ENCODE measurements around the gene EFCAB6. TPM values are rescaled to one million over a fixed set of nuclear protein-coding genes. Genes with fewer than 3 reads are reported as not detected.

EFCAB6 gene
- total and polyA plus RNA-seq, 4 donors, result 1.7 to 15.4 (median 7.6) TPM

- H3K4me1 ChIP-seq (ENCODE audit: control insufficient read depth in 5 of 5, insufficient read depth in 5 of 5, low read length in 5 of 5), result no peaks in the 10 kb centered on the region
- DNase-seq (no peak), ATAC-seq (ENCODE audit: insufficient read depth, low FRiP score) (no peak)
- H3K27ac ChIP-seq (ENCODE audit: low read depth in 1 of 2, low read length in 1 of 2), result no peak overlapping the region
- H3K9me3 ChIP-seq (ENCODE audit: control insufficient read depth in 4 of 4, insufficient read depth in 3 of 4, low read length in 3 of 4), result peaks cover 0 to 2% (median 0%) of the 10 kb centered on the region in 4 donors
- no peaks in the 10 kb centered on the region for H3K27me3 ChIP-seq (ENCODE audit: control insufficient read depth in 3 of 3, insufficient read depth in 3 of 3, low read length in 2 of 3)
- H3K36me3 ChIP-seq (ENCODE audit: control insufficient read depth in 4 of 4, insufficient read depth in 4 of 4, low read length in 4 of 4), result no peaks in the 10 kb centered on the region
- no peak for TF ChIP-seq CTCF (IDR thresholded peaks at IDR 0.05; ENCODE audit: control extremely low read depth, extremely low read depth)
- H3K4me3 ChIP-seq, result no peak overlapping the region
- H3K9ac ChIP-seq (ENCODE audit: insufficient read depth in 1 of 2, low read length in 2 of 2), result no peak overlapping the region
Observed at GRCh38 chr22:43508489-43508888, 303.6 kb downstream of the EFCAB6 start.

GRCh38 chr22:43507235-43507634 lies 304.9 kb downstream of the EFCAB6 start:
- WGBS, 2 donors, result 72 to 77% methylated on average over 8 of the region's 8 CpGs

GRCh38 chr22:43506487-43506886 lies 305.6 kb downstream of the EFCAB6 start:
- no peak for DNase-seq
- Histone ChIP-seq H3K9ac (ENCODE audit: insufficient read depth in 1 of 2, low read length in 2 of 2) (no peak overlapping the region), H3K9me3 (ENCODE audit: control insufficient read depth in 4 of 4, insufficient read depth in 3 of 4, low read length in 3 of 4) (peaks cover 0 to 2% (median 0%) of the 10 kb centered on the region in 4 donors), H3K4me1 (ENCODE audit: control insufficient read depth in 5 of 5, insufficient read depth in 5 of 5, low read length in 5 of 5) (no peaks in the 10 kb centered on the region), H3K27ac (ENCODE audit: low read depth in 1 of 2, low read length in 1 of 2) (no peak overlapping the region), H3K27me3 (ENCODE audit: control insufficient read depth in 3 of 3, insufficient read depth in 3 of 3, low read length in 2 of 3) (no peaks in the 10 kb centered on the region), H3K36me3 (ENCODE audit: control insufficient read depth in 4 of 4, insufficient read depth in 4 of 4, low read length in 4 of 4) (no peaks in the 10 kb centered on the region), H3K4me3 (no peak overlapping the region)
- no peak for TF ChIP-seq CTCF (IDR thresholded peaks at IDR 0.05; ENCODE audit: control extremely low read depth, extremely low read depth)
- WGBS, 2 donors, result 82 to 85% methylated on average over 12 of the region's 12 CpGs
- no peak for ATAC-seq (ENCODE audit: insufficient read depth, low FRiP score)

More at GRCh38 chr22:43507235-43507634, 304.9 kb downstream of the EFCAB6 start:
- no peaks in the 10 kb centered on the region for H3K36me3 ChIP-seq (ENCODE audit: control insufficient read depth in 4 of 4, insufficient read depth in 4 of 4, low read length in 4 of 4)
- H3K9ac ChIP-seq (ENCODE audit: insufficient read depth in 1 of 2, low read length in 2 of 2), result no peak overlapping the region
- ATAC-seq (ENCODE audit: insufficient read depth, low FRiP score), result no peak
- DNase-seq, result no peak
- no peaks in the 10 kb centered on the region for H3K4me1 ChIP-seq (ENCODE audit: control insufficient read depth in 5 of 5, insufficient read depth in 5 of 5, low read length in 5 of 5)
- no peak for TF ChIP-seq CTCF (IDR thresholded peaks at IDR 0.05; ENCODE audit: control extremely low read depth, extremely low read depth)
- H3K9me3 ChIP-seq (ENCODE audit: control insufficient read depth in 4 of 4, insufficient read depth in 3 of 4, low read length in 3 of 4), result peaks cover 0 to 2% (median 0%) of the 10 kb centered on the region in 4 donors
- H3K27ac ChIP-seq (ENCODE audit: low read depth in 1 of 2, low read length in 1 of 2), result no peak overlapping the region
- no peak overlapping the region for H3K4me3 ChIP-seq
- H3K27me3 ChIP-seq (ENCODE audit: control insufficient read depth in 3 of 3, insufficient read depth in 3 of 3, low read length in 2 of 3), result no peaks in the 10 kb centered on the region

GRCh38 chr22:43505896-43506295 lies 306.2 kb downstream of the EFCAB6 start:
- no peak for ATAC-seq (ENCODE audit: insufficient read depth, low FRiP score)
- no peaks in the 10 kb centered on the region for H3K36me3 ChIP-seq (ENCODE audit: control insufficient read depth in 4 of 4, insufficient read depth in 4 of 4, low read length in 4 of 4)
- H3K4me3 ChIP-seq, result no peak overlapping the region
- no peak overlapping the region for H3K27ac ChIP-seq (ENCODE audit: low read depth in 1 of 2, low read length in 1 of 2)
- H3K9me3 ChIP-seq (ENCODE audit: control insufficient read depth in 4 of 4, insufficient read depth in 3 of 4, low read length in 3 of 4), result peaks cover 0 to 2% (median 0%) of the 10 kb centered on the region in 4 donors
- no peak overlapping the region for H3K9ac ChIP-seq (ENCODE audit: insufficient read depth in 1 of 2, low read length in 2 of 2)
- H3K27me3 ChIP-seq (ENCODE audit: control insufficient read depth in 3 of 3, insufficient read depth in 3 of 3, low read length in 2 of 3), result no peaks in the 10 kb centered on the region
- H3K4me1 ChIP-seq (ENCODE audit: control insufficient read depth in 5 of 5, insufficient read depth in 5 of 5, low read length in 5 of 5), result no peaks in the 10 kb centered on the region
- DNase-seq, result no peak
- no peak for TF ChIP-seq CTCF (IDR thresholded peaks at IDR 0.05; ENCODE audit: control extremely low read depth, extremely low read depth)
- 65 to 83% methylated on average over 8 of the region's 8 CpGs for WGBS, 2 donors
